HepG2 (cell line): ENCODE measurements around the gene SPIRE1. TPM values are rescaled to one million over a fixed set of nuclear protein-coding genes. Genes with fewer than 3 reads are reported as not detected.

Experiments used
- ATAC-seq: fragments of 200-7000 bp; cut with Tn5 transposase; 3 replicates; pipeline ENCODE4 v1.9.1; 2020; ENCODE audit warnings: mild to moderate bottlenecking, moderate library complexity
- BruUV-seq: library from RNA; stranded (reverse); fragments of 400-500 nt; replicated peaks from 2 replicates; lab custom pipeline; 2021; lab: Mats Ljungman, UMichigan
- CTCF ChIA-PET: fragments of 300-600 bp; formaldehyde crosslinking; extraction: SDS; loops from one replicate; lab custom pipeline; 2021; ENCODE audit warnings: low total read pairs, inconsistent platforms, low intra/inter-chr PET ratio; lab: Yijun Ruan, JAX
- POLR2A ChIA-PET: fragments of 350-600 bp; sonication (Branson Sonifier 250); formaldehyde crosslinking; loops from one replicate; lab custom pipeline; 2020; ENCODE audit warnings: antibody characterized with exemption, inconsistent platforms; lab: Yijun Ruan, JAX
- DNase-seq: peaks from one replicate; pipeline ENCODE4 v3.0.0-alpha.2; 2015; ENCODE audit warnings: low spot score
- FAIRE-seq: peaks from 3 replicates; lab custom pipeline; 2011; peaks lifted over from hg19 to GRCh38; lab: Jason Lieb, UNC
- H2AFZ ChIP-seq: one replicate; pipeline ENCODE4 v1.6.1; 2011; ENCODE audit warnings: low read length, inconsistent platforms
- H3K27ac ChIP-seq: fragments of 300-600 bp; 3 replicates; pipeline ENCODE4 v1.8.0; 2011; ENCODE audit warnings: mixed run types, mild to moderate bottlenecking, mixed read lengths, low read length, inconsistent platforms; ENCODE audit not compliant: insufficient read depth; ENCODE audit errors: extremely low read length
- H3K27me3 ChIP-seq, 2 experiments: fragments of 200-600 bp in 1 of 2; 2 replicates in 1 of 2; 3 replicates in 1 of 2; pipeline versions ENCODE4 v1.6.0 to v1.8.0; 2011; ENCODE audit warnings: low read length in 2 of 2, mild to moderate bottlenecking in 2 of 2, moderate library complexity in 2 of 2, inconsistent platforms in 1 of 2; ENCODE audit not compliant: insufficient read depth in 2 of 2, control insufficient read depth in 1 of 2
- H3K36me3 ChIP-seq, 2 experiments: fragments of 200-600 bp in 1 of 2; replicated peaks in 1 of 2; 2 replicates in 1 of 2; 3 replicates in 1 of 2; pipeline versions ENCODE4 v1.5.1 to v1.8.0; 2011; ENCODE audit warnings: low read length in 2 of 2, inconsistent platforms in 1 of 2; ENCODE audit not compliant: insufficient read depth in 2 of 2, control insufficient read depth in 1 of 2
- H3K4me1 ChIP-seq: 2 replicates; pipeline ENCODE4 v1.5.1; 2012; ENCODE audit warnings: low read length, inconsistent platforms; ENCODE audit not compliant: insufficient read depth
- H3K4me2 ChIP-seq: 2 replicates; pipeline ENCODE4 v1.6.0; 2011; ENCODE audit warnings: low read depth, low read length, inconsistent platforms
- H3K4me3 ChIP-seq, 3 experiments: fragments of 200-600 bp in 1 of 3; sonication (generic), shearing (Covaris generic) in 1 of 3; replicated peaks in 1 of 3; 2 replicates each; pipeline ENCODE4 v1.5.1; 2011 to 2016; ENCODE audit warnings: low read length in 3 of 3, inconsistent platforms in 2 of 3, low read depth in 2 of 3, mild to moderate bottlenecking in 2 of 3, control low read depth in 1 of 3, mixed read lengths in 1 of 3; ENCODE audit not compliant: insufficient read depth in 1 of 3
- H3K79me2 ChIP-seq: one replicate; pipeline ENCODE4 v1.6.1; 2011; ENCODE audit warnings: low read length, inconsistent platforms; ENCODE audit not compliant: insufficient read depth
- H3K9ac ChIP-seq: 2 replicates; pipeline ENCODE4 v1.6.0; 2011; ENCODE audit warnings: mild to moderate bottlenecking, low read depth, low read length, inconsistent platforms; ENCODE audit not compliant: insufficient read depth
- H3K9me3 ChIP-seq: 2 replicates; pipeline ENCODE4 v1.5.1; 2012; ENCODE audit warnings: mild to moderate bottlenecking, low read length
- H4K20me1 ChIP-seq: 2 replicates; pipeline ENCODE4 v1.6.0; 2011; ENCODE audit warnings: inconsistent platforms, mild to moderate bottlenecking, low read length, moderate library complexity; ENCODE audit not compliant: insufficient read depth
- HOXA5 ChIP-seq: sonication (generic); formaldehyde crosslinking; IDR thresholded peaks from 2 replicates; pipeline ENCODE4 v1.4.0; 2020; ENCODE audit warnings: missing genetic modification reagents
- MEF2D ChIP-seq: sonication (generic); formaldehyde crosslinking; IDR thresholded peaks from 2 replicates; pipeline ENCODE4 v1.5.1; 2020; ENCODE audit warnings: mild to moderate bottlenecking, missing genetic modification reagents
- MIER2 ChIP-seq: IDR thresholded peaks from 2 replicates; pipeline ENCODE4 v1.6.1; 2016; ENCODE audit warnings: missing biosample characterization, missing genetic modification reagents
- PLRG1 ChIP-seq: fragments of 450-650 bp; conservative IDR thresholded peaks from 2 replicates; pipeline ENCODE4 v1.6.1; 2016
- RFX3 ChIP-seq: IDR thresholded peaks from 2 replicates; pipeline ENCODE4 v1.6.1; 2016; ENCODE audit warnings: missing biosample characterization, missing genetic modification reagents
- ZC3H13 ChIP-seq: sonication (generic); formaldehyde crosslinking; IDR thresholded peaks from 2 replicates; pipeline ENCODE4 v1.8.1; 2023; ENCODE audit warnings: mild to moderate bottlenecking, missing genetic modification reagents, moderate library complexity
- ZFP82 ChIP-seq: sonication (generic); formaldehyde crosslinking; IDR thresholded peaks from 2 replicates; pipeline ENCODE4 v1.5.1; 2020; ENCODE audit warnings: mild to moderate bottlenecking, missing genetic modification reagents, borderline replicate concordance
- ZSCAN12 ChIP-seq: sonication (generic); formaldehyde crosslinking; IDR thresholded peaks from 2 replicates; pipeline ENCODE4 v1.9.0; 2021; ENCODE audit warnings: mild to moderate bottlenecking, missing genetic modification reagents
- WGBS: methylation state at CpG from one replicate; pipeline ENCODE4 v1.1.6; 2017; ENCODE audit warnings: low lambda C conversion rate; 5-methylcytosine and 5-hydroxymethylcytosine counted together
- in situ Hi-C: cut with HindIII; loops from 2 replicates; pipeline ENCODE4 v1.10.0; 2017; ENCODE audit warnings: low pct_unique_long_range_greater_than_20kb; ENCODE audit not compliant: extremely low pct_ligation_motif_present
- intact Hi-C: fragments of 100-400 bp; cut with micrococcal nuclease; formaldehyde crosslinking; loops from one replicate; pipeline ENCODE4 v1.10.0; 2022; ENCODE audit not compliant: unreplicated experiment
- polyA plus RNA-seq, 8 experiments: library from polyadenylated mRNA; depleted of rRNA in 3 of 8; stranded (reverse) in 7 of 8; unstranded in 1 of 8; fragments of >200 nt; fragmentation: Illumina TruSeq in 4 of 8; extraction: Trizol in 4 of 8; gene quantifications; 2 replicates each; pipeline versions ENCODE4 v1.2.1 to v1.2.3, GENCODE V29; 2011 to 2016; ENCODE audit warnings: low read depth in 4 of 8, missing spikeins in 1 of 8, mixed read lengths in 1 of 8; ENCODE audit not compliant: insufficient read depth in 1 of 8
- total RNA-seq, 5 experiments: library from RNA; depleted of rRNA; stranded (reverse); fragments of >200 nt; fragmentation: Illumina TruSeq; extraction: Trizol; gene quantifications; 2 replicates each; pipeline ENCODE4 v1.2.3, GENCODE V29; 2016; ENCODE audit warnings: low read depth in 1 of 5
- TF ChIP-seq, protein P1 (sequence below): sonication (generic); formaldehyde crosslinking; IDR thresholded peaks from 2 replicates; pipeline ENCODE4 v1.8.0; 2022; ENCODE audit warnings: mild to moderate bottlenecking, missing genetic modification reagents, moderate library complexity
- TF ChIP-seq, protein P2 (sequence below): sonication (generic); formaldehyde crosslinking; IDR thresholded peaks from 2 replicates; pipeline ENCODE4 v1.5.0; 2020; ENCODE audit warnings: mild to moderate bottlenecking, missing genetic modification reagents, borderline replicate concordance

Gene SPIRE1
- total and polyA plus RNA-seq, 2 of the 13 experiments (the other 11 are each of a cell fraction or from before 2014, with no cell fraction given), result 9.9 to 21.3 TPM

DNA sequence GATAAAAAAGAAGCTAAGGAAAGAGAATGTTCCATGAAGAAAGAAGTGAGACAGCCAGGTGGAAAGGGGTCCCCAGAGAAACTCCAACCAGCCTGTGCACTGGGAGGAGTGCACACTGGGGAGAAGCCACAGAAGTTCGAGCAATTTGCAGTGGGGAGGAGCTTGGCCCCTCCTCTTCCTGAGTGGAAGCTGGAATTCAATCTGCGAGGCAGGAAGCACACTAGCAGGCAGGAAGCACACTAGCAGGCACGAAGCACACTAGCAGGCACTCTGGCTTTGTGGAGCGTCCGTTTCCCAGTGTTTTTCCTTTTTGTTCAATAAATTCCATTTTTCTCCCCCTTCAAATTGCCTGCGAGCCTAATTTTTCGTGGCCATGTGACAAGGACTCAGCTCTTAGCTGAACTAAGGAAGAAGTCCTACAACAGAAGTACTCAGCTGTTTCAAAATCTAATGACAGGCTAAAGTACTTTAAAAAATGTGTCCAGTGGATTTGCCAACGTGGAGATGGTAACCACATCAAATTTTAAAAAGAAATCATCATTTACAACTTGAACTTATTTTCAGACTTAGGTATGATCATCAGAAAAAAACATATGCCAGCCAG lies 21.4 kb upstream of the SPIRE1 start:
- H3K9ac ChIP-seq, result no peak overlapping the region
- H3K4me3 ChIP-seq, result no peak overlapping the region
- H3K9me3 ChIP-seq, result no peaks in the 10 kb centered on the region
- WGBS, result 88% methylated on average over 8 of the region's 8 CpGs
- DNase-seq, result no peak
- H3K27me3 ChIP-seq, result no peaks in the 10 kb centered on the region
- H4K20me1 ChIP-seq, result no peaks in the 10 kb centered on the region
- ChIA-PET CTCF (no interaction called here), POLR2A (no interaction called here)
- no peak for TF ChIP-seq HOXA5 (CRISPR knock-in tag)
- TF ChIP-seq MEF2D, result no peak
- no peak for TF ChIP-seq ZC3H13 (CRISPR knock-in tag)
- no peak for TF ChIP-seq MIER2 (CRISPR knock-in tag)
- TF ChIP-seq ZFP82 (CRISPR knock-in tag), result no peak
- H3K4me2 ChIP-seq, result no peak overlapping the region
- H3K4me1 ChIP-seq, result no peaks in the 10 kb centered on the region
- peaks cover 10 to 29% of the 10 kb centered on the region in 2 experiments for H3K36me3 ChIP-seq
- intact Hi-C loops (no loop called here), in situ Hi-C loops (no loop called here)
- no peak overlapping the region for H2AFZ ChIP-seq
- ATAC-seq, result no peak
- H3K79me2 ChIP-seq, result no peaks in the 10 kb centered on the region
- FAIRE-seq, result no peak
- BruUV-seq, result no TSS peak
- H3K27ac ChIP-seq, result no peak overlapping the region

DNA sequence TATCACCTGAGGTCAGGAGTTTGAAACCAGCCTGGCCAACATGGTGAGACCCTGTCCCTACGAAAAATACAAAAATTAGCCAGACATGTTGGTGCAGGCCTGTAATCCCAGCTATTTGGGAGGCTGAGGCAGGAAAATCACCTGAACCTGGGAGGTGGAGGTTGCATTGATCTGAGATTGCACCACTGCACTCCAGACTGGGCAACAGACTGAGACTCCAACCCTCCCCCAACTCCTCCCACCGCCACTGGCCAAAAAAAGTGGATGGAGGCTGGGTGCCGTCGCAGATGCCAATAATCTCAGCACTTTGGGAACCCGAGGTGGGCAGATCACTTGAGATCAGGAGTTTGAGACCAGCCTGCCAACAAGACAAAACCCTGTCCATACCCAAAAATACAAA lies 10.1 kb upstream of the SPIRE1 start:
- DNase-seq (no peak), ATAC-seq (no peak), FAIRE-seq (no peak)
- intact Hi-C loops, result no loop called here
- H3K9ac ChIP-seq, result no peak overlapping the region
- H2AFZ ChIP-seq, result no peak overlapping the region
- H3K27me3 ChIP-seq, result no peaks in the 10 kb centered on the region
- no peaks in the 10 kb centered on the region for H3K9me3 ChIP-seq
- no peaks in the 10 kb centered on the region for H3K4me1 ChIP-seq
- BruUV-seq, result no TSS peak
- POLR2A ChIA-PET, result no interaction called here
- no peaks in the 10 kb centered on the region for H3K79me2 ChIP-seq
- in situ Hi-C loops, result no loop called here
- H3K27ac ChIP-seq, result no peak overlapping the region
- 93% methylated on average over 5 of the region's 5 CpGs for WGBS
- H3K4me3 ChIP-seq, result no peak overlapping the region
- H3K36me3 ChIP-seq, result peaks cover 0 to 6% of the 10 kb centered on the region in 2 experiments; a peak in 1 of 5 replicates
- H4K20me1 ChIP-seq, result no peaks in the 10 kb centered on the region
- H3K4me2 ChIP-seq, result no peak overlapping the region
- CTCF ChIA-PET, result no interaction called here
- TF ChIP-seq PLRG1, result no peak
- no peak for TF ChIP-seq RFX3 (CRISPR knock-in tag)
- TF ChIP-seq ZSCAN12 (CRISPR knock-in tag), result no peak
- TF ChIP-seq, protein P1, sequence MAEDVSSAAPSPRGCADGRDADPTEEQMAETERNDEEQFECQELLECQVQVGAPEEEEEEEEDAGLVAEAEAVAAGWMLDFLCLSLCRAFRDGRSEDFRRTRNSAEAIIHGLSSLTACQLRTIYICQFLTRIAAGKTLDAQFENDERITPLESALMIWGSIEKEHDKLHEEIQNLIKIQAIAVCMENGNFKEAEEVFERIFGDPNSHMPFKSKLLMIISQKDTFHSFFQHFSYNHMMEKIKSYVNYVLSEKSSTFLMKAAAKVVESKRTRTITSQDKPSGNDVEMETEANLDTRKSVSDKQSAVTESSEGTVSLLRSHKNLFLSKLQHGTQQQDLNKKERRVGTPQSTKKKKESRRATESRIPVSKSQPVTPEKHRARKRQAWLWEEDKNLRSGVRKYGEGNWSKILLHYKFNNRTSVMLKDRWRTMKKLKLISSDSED (CRISPR knock-in tag), result no peak
- TF ChIP-seq, protein P2, sequence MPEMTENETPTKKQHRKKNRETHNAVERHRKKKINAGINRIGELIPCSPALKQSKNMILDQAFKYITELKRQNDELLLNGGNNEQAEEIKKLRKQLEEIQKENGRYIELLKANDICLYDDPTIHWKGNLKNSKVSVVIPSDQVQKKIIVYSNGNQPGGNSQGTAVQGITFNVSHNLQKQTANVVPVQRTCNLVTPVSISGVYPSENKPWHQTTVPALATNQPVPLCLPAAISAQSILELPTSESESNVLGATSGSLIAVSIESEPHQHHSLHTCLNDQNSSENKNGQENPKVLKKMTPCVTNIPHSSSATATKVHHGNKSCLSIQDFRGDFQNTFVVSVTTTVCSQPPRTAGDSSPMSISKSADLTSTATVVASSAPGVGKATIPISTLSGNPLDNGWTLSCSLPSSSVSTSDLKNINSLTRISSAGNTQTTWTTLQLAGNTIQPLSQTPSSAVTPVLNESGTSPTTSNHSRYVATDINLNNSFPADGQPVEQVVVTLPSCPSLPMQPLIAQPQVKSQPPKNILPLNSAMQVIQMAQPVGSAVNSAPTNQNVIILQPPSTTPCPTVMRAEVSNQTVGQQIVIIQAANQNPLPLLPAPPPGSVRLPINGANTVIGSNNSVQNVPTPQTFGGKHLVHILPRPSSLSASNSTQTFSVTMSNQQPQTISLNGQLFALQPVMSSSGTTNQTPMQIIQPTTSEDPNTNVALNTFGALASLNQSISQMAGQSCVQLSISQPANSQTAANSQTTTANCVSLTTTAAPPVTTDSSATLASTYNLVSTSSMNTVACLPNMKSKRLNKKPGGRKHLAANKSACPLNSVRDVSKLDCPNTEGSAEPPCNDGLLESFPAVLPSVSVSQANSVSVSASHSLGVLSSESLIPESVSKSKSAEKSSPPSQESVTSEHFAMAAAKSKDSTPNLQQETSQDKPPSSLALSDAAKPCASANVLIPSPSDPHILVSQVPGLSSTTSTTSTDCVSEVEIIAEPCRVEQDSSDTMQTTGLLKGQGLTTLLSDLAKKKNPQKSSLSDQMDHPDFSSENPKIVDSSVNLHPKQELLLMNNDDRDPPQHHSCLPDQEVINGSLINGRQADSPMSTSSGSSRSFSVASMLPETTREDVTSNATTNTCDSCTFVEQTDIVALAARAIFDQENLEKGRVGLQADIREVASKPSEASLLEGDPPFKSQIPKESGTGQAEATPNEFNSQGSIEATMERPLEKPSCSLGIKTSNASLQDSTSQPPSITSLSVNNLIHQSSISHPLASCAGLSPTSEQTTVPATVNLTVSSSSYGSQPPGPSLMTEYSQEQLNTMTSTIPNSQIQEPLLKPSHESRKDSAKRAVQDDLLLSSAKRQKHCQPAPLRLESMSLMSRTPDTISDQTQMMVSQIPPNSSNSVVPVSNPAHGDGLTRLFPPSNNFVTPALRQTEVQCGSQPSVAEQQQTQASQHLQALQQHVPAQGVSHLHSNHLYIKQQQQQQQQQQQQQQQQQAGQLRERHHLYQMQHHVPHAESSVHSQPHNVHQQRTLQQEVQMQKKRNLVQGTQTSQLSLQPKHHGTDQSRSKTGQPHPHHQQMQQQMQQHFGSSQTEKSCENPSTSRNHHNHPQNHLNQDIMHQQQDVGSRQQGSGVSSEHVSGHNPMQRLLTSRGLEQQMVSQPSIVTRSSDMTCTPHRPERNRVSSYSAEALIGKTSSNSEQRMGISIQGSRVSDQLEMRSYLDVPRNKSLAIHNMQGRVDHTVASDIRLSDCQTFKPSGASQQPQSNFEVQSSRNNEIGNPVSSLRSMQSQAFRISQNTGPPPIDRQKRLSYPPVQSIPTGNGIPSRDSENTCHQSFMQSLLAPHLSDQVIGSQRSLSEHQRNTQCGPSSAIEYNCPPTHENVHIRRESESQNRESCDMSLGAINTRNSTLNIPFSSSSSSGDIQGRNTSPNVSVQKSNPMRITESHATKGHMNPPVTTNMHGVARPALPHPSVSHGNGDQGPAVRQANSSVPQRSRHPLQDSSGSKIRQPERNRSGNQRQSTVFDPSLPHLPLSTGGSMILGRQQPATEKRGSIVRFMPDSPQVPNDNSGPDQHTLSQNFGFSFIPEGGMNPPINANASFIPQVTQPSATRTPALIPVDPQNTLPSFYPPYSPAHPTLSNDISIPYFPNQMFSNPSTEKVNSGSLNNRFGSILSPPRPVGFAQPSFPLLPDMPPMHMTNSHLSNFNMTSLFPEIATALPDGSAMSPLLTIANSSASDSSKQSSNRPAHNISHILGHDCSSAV (CRISPR knock-in tag), result no peak
